GM21528 (cell line): ENCODE data around the gene TTC21B.
"Not testable (repeated sequence)": the region's sequence is repeated elsewhere in the genome, so short reads cannot be mapped to it uniquely, and the experiment has no call there.

Experiments used
- ATAC-seq: cut with Tn5 transposase; IDR thresholded peaks from one replicate; pipeline ENCODE4 v1.9.1; 2021; ENCODE audit warnings: mild to moderate bottlenecking, moderate library complexity; ENCODE audit not compliant: unreplicated experiment, low FRiP score

Gene TTC21B

GRCh38 chr2:165889158-165889557 lies 64.4 kb downstream of the TTC21B start:
- ATAC-seq: no peak

GRCh38 chr2:165888171-165888570 lies 65.4 kb downstream of the TTC21B start:
- no peak for ATAC-seq

- ATAC-seq: no peak
Measured at GRCh38 chr2:165886487-165887146, 67.0 kb downstream of the TTC21B start.

GRCh38 chr2:165877565-165878550 lies 75.7 kb downstream of the TTC21B start:
- ATAC-seq: peak; percentile 77

- ATAC-seq: no peak
Measured at GRCh38 chr2:165876712-165877111, 76.9 kb downstream of the TTC21B start.

- no peak for ATAC-seq
Measured at GRCh38 chr2:165876269-165876668, 77.3 kb downstream of the TTC21B start.

GRCh38 chr2:165874445-165875039 lies 79.0 kb downstream of the TTC21B start:
- peak; percentile 91 for ATAC-seq

GRCh38 chr2:165872101-165872791 lies 81.3 kb downstream of the TTC21B start:
- no peak for ATAC-seq

GRCh38 chr2:165871025-165871424 lies 82.6 kb downstream of the TTC21B start:
- no peak for ATAC-seq

GRCh38 chr2:165870346-165870745 lies 83.2 kb downstream of the TTC21B start:
- ATAC-seq: no peak

- ATAC-seq: no peak
Measured at GRCh38 chr2:165868211-165868610, 85.4 kb downstream of the TTC21B start.

GRCh38 chr2:165864296-165864695 lies 89.3 kb downstream of the TTC21B start:
- no peak for ATAC-seq

- ATAC-seq: peak; percentile 75
Measured at GRCh38 chr2:165863810-165864261, 89.7 kb downstream of the TTC21B start.

GRCh38 chr2:165861083-165861482 lies 92.5 kb downstream of the TTC21B start:
- ATAC-seq: not testable (repeated sequence)

GRCh38 chr2:165859723-165860122 lies 93.9 kb downstream of the TTC21B start:
- not testable (repeated sequence) for ATAC-seq

- ATAC-seq: no peak
Measured at GRCh38 chr2:165857876-165858275, 95.7 kb downstream of the TTC21B start.

- no peak for ATAC-seq
Measured at GRCh38 chr2:165852394-165852793, 101.2 kb downstream of the TTC21B start.

- no peak for ATAC-seq
Measured at GRCh38 chr2:165847001-165847400, 106.6 kb downstream of the TTC21B start.

GRCh38 chr2:165846056-165846455 lies 107.5 kb downstream of the TTC21B start:
- ATAC-seq: no peak

GRCh38 chr2:165844216-165844615 lies 109.4 kb downstream of the TTC21B start:
- ATAC-seq: no peak
